IMR-90 (cell line): Measurements from ENCODE around the gene ATXN1. TPM values are rescaled to one million over a fixed set of nuclear protein-coding genes. Genes with fewer than 3 reads are reported as not detected.

Experiments
- ATAC-seq: fragments of 200-7000 bp; cut with Tn5 transposase; 2 replicates; pipeline ENCODE4 v1.9.1; 2020; ENCODE audit warnings: low read depth, mild to moderate bottlenecking, moderate library complexity
- BruUV-seq: library from RNA; stranded (reverse); fragments of 400-500 nt; replicated peaks from 2 replicates; lab custom pipeline; 2021; lab: Mats Ljungman, UMichigan
- CTCF ChIA-PET: fragments of 300-600 bp; formaldehyde crosslinking; extraction: SDS; loops from one replicate; lab custom pipeline; 2021; ENCODE audit warnings: antibody characterized with exemption; lab: Yijun Ruan, JAX
- POLR2A ChIA-PET: fragments of 300-600 bp; sonication (Branson Sonifier 250); formaldehyde crosslinking; loops from one replicate; lab custom pipeline; 2022; ENCODE audit warnings: antibody characterized with exemption; ENCODE audit not compliant: unreplicated experiment; lab: Charles Lee
- DNase-seq: peaks from one replicate; pipeline ENCODE4 v3.0.0; 2013
- H2AFZ ChIP-seq: replicated peaks from 2 replicates; pipeline ENCODE3; 2013; ENCODE audit warnings: low read length, mild to moderate bottlenecking; ENCODE audit not compliant: poor library complexity
- H2AK5ac ChIP-seq: 2 replicates; pipeline ENCODE4 v1.6.1; 2013; ENCODE audit warnings: low read depth, low read length, inconsistent platforms
- H2AK9ac ChIP-seq: replicated peaks from 2 replicates; pipeline ENCODE3; 2013; ENCODE audit warnings: mild to moderate bottlenecking, low read depth, low read length, moderate library complexity; ENCODE audit not compliant: poor library complexity
- H2BK120ac ChIP-seq: 2 replicates; pipeline ENCODE4 v1.6.1; 2013; ENCODE audit warnings: low read depth, low read length, inconsistent platforms
- H2BK15ac ChIP-seq: 3 replicates; pipeline ENCODE4 v1.6.1; 2013; ENCODE audit warnings: low read depth, low read length, inconsistent platforms
- H2BK20ac ChIP-seq: 2 replicates; pipeline ENCODE4 v1.6.1; 2013; ENCODE audit warnings: low read depth, mild to moderate bottlenecking, inconsistent platforms, low read length, moderate library complexity
- H2BK5ac ChIP-seq: 2 replicates; pipeline ENCODE4 v1.6.1; 2013; ENCODE audit warnings: mild to moderate bottlenecking, low read depth, low read length, inconsistent platforms; ENCODE audit not compliant: poor library complexity, severe bottlenecking
- H3K14ac ChIP-seq: replicated peaks from 2 replicates; pipeline ENCODE4 v1.6.1; 2013; ENCODE audit warnings: low read depth, low read length, inconsistent platforms
- H3K18ac ChIP-seq: 2 replicates; pipeline ENCODE4 v1.6.1; 2013; ENCODE audit warnings: low read depth, low read length, control low read depth
- H3K23ac ChIP-seq: 2 replicates; pipeline ENCODE4 v1.6.1; 2013; ENCODE audit warnings: low read depth, low read length, inconsistent platforms
- H3K27ac ChIP-seq: 2 replicates; pipeline ENCODE4 v1.5.1; 2013; ENCODE audit warnings: mild to moderate bottlenecking, control low read depth, low read length; ENCODE audit not compliant: insufficient read depth
- H3K27me3 ChIP-seq: 2 replicates; pipeline ENCODE4 v1.6.1; 2013; ENCODE audit warnings: low read length; ENCODE audit not compliant: control insufficient read depth, insufficient read depth
- H3K36me3 ChIP-seq: 2 replicates; pipeline ENCODE4 v1.6.1; 2013; ENCODE audit warnings: low read length, mixed read lengths; ENCODE audit not compliant: control insufficient read depth, insufficient read depth
- H3K4ac ChIP-seq: 2 replicates; pipeline ENCODE4 v1.6.1; 2013; ENCODE audit warnings: low read depth, low read length, inconsistent platforms
- H3K4me1 ChIP-seq: 2 replicates; pipeline ENCODE4 v1.6.1; 2013; ENCODE audit warnings: low read length, mixed read lengths; ENCODE audit not compliant: control insufficient read depth, insufficient read depth
- H3K4me2 ChIP-seq: 2 replicates; pipeline ENCODE4 v1.6.1; 2013; ENCODE audit warnings: low read depth, mild to moderate bottlenecking, control low read depth, low read length, moderate library complexity
- H3K4me3 ChIP-seq: 2 replicates; pipeline ENCODE4 v1.5.1; 2013; ENCODE audit warnings: low read depth, mild to moderate bottlenecking, control low read depth, low read length, moderate library complexity; ENCODE audit not compliant: insufficient read depth
- H3K56ac ChIP-seq: 2 replicates; pipeline ENCODE4 v1.6.1; 2013; ENCODE audit warnings: low read length, inconsistent platforms; ENCODE audit not compliant: insufficient read depth; ENCODE audit errors: extremely low read depth
- H3K79me1 ChIP-seq, 2 experiments: 2 replicates each; pipeline ENCODE4 v1.6.1; 2013; ENCODE audit warnings: low read length in 2 of 2, inconsistent platforms in 1 of 2, low read depth in 1 of 2
- H3K9ac ChIP-seq: 2 replicates; pipeline ENCODE4 v1.6.1; 2013; ENCODE audit warnings: low read depth, low read length, control low read depth
- H3K9me1 ChIP-seq: 2 replicates; pipeline ENCODE4 v1.6.1; 2013; ENCODE audit warnings: low read length, inconsistent platforms; ENCODE audit not compliant: insufficient read depth
- H3K9me3 ChIP-seq: 2 replicates; pipeline ENCODE4 v1.6.1; 2013; ENCODE audit warnings: low read length; ENCODE audit not compliant: control insufficient read depth, insufficient read depth
- H4K20me1 ChIP-seq: 2 replicates; pipeline ENCODE4 v1.6.1; 2013; ENCODE audit warnings: low read length, inconsistent platforms; ENCODE audit not compliant: insufficient read depth
- H4K5ac ChIP-seq: 2 replicates; pipeline ENCODE4 v1.6.1; 2013; ENCODE audit warnings: mild to moderate bottlenecking, low read depth, low read length, control low read depth
- H4K8ac ChIP-seq, 2 experiments: 2 replicates each; pipeline ENCODE4 v1.6.1; 2013; ENCODE audit warnings: low read depth in 2 of 2, low read length in 2 of 2, control low read depth in 1 of 2, inconsistent platforms in 1 of 2
- H4K91ac ChIP-seq: 2 replicates; pipeline ENCODE4 v1.6.1; 2013; ENCODE audit warnings: low read depth, low read length, inconsistent platforms; ENCODE audit not compliant: insufficient read depth
- BHLHE40 ChIP-seq: fragments of 150-350 bp; IDR thresholded peaks from 2 replicates; pipeline ENCODE4 v1.6.1; 2016; ENCODE audit warnings: mild to moderate bottlenecking, low read depth, low read length
- CEBPB ChIP-seq: IDR thresholded peaks from 2 replicates; pipeline ENCODE4 v1.6.1; 2012; ENCODE audit warnings: low read depth, low read length, improper control_type of control experiment
- CHD1 ChIP-seq: IDR thresholded peaks from 2 replicates; pipeline ENCODE4 v1.6.1; 2012; ENCODE audit warnings: low read depth, low read length, improper control_type of control experiment
- FOS ChIP-seq: fragments of 150-350 bp; IDR thresholded peaks from 2 replicates; pipeline ENCODE4 v1.6.1; 2016; ENCODE audit warnings: low read depth, low read length
- MAFK ChIP-seq: IDR thresholded peaks from 2 replicates; pipeline ENCODE4 v1.6.1; 2012; ENCODE audit warnings: low read depth, low read length, improper control_type of control experiment
- MAZ ChIP-seq: IDR thresholded peaks from 2 replicates; pipeline ENCODE4 v1.6.1; 2012; ENCODE audit warnings: low read depth, mild to moderate bottlenecking, low read length, improper control_type of control experiment, moderate library complexity, borderline replicate concordance
- MXI1 ChIP-seq: IDR thresholded peaks from 2 replicates; pipeline ENCODE4 v1.6.1; 2012; ENCODE audit warnings: low read depth, mild to moderate bottlenecking, low read length, moderate library complexity, borderline replicate concordance
- NFE2L2 ChIP-seq: fragments of 150-350 bp; IDR thresholded peaks from 2 replicates; pipeline ENCODE4 v1.6.1; 2016; ENCODE audit warnings: low read depth, mild to moderate bottlenecking, low read length
- POLR2A ChIP-seq: IDR thresholded peaks from 2 replicates; pipeline ENCODE4 v1.6.1; 2012; ENCODE audit warnings: mild to moderate bottlenecking, low read depth, low read length
- RAD21 ChIP-seq: IDR thresholded peaks from 2 replicates; pipeline ENCODE4 v1.6.1; 2012; ENCODE audit warnings: low read length, improper control_type of control experiment
- RCOR1 ChIP-seq: IDR thresholded peaks from 2 replicates; pipeline ENCODE4 v1.6.1; 2012; ENCODE audit warnings: mild to moderate bottlenecking, low read length, improper control_type of control experiment; ENCODE audit not compliant: insufficient replicate concordance
- RFX5 ChIP-seq: IDR thresholded peaks from 2 replicates; pipeline ENCODE4 v1.8.0; 2012; ENCODE audit warnings: low read depth, mild to moderate bottlenecking, low read length, moderate library complexity
- SMC3 ChIP-seq: fragments of 150-350 bp; IDR thresholded peaks from 2 replicates; pipeline ENCODE4 v1.6.1; 2016; ENCODE audit warnings: low read depth, mild to moderate bottlenecking, antibody characterized with exemption, low read length, moderate library complexity
- WGBS, 2 experiments: methylation state at CpG; one replicate each; pipeline versions ENCODE4 v1.1.5 to v1.1.7; 2013; ENCODE audit warnings: missing lambda C conversion rate in 2 of 2; ENCODE audit not compliant: insufficient read length in 1 of 2; ENCODE audit errors: extremely low coverage in 2 of 2; 5-methylcytosine and 5-hydroxymethylcytosine counted together
- dilution Hi-C: fragments of 300-500 bp; cut with HindIII; formaldehyde crosslinking; loops from one replicate; pipeline ENCODE4 v1.14.3; 2018; ENCODE audit warnings: low sequenced_read_pairs; ENCODE audit not compliant: unreplicated experiment
- in situ Hi-C: fragments of 300-500 bp; cut with MboI; formaldehyde crosslinking; loops from 3 replicates; pipeline ENCODE4 v1.14.3; 2019; ENCODE audit warnings: low sequenced_read_pairs, inconsistent platforms, mixed read lengths
- intact Hi-C: fragments of 100-400 bp; cut with micrococcal nuclease; formaldehyde crosslinking; loops from 2 replicates; pipeline ENCODE4 v1.10.0; 2022
- polyA plus RNA-seq, 3 experiments: library from polyadenylated mRNA; depleted of rRNA; stranded (reverse); fragments of >200 nt; gene quantifications; 2 replicates each; pipeline ENCODE4 v1.2.3, GENCODE V29; 2012; ENCODE audit warnings: low replicate concordance in 1 of 3
- total RNA-seq: library from RNA; depleted of rRNA; stranded (reverse); fragments of >200 nt; gene quantifications from 2 replicates; pipeline ENCODE4 v1.2.3, GENCODE V29; 2012
- TF ChIP-seq, protein P1 (sequence below): fragments of 150-350 bp; IDR thresholded peaks from 2 replicates; pipeline ENCODE4 v1.6.1; 2016; ENCODE audit warnings: low read depth, mild to moderate bottlenecking, low read length, moderate library complexity, borderline replicate concordance
- TF ChIP-seq, protein P2 (sequence below): fragments of 150-350 bp; IDR thresholded peaks from 2 replicates; pipeline ENCODE4 v1.6.1; 2017; ENCODE audit warnings: mild to moderate bottlenecking, antibody characterized with exemption, low read length, low read depth

ATXN1 gene
- total and polyA plus RNA-seq, 2 of the 4 experiments (the other 2 are of a cell fraction) = 7.3 to 11.1 TPM

DNA sequence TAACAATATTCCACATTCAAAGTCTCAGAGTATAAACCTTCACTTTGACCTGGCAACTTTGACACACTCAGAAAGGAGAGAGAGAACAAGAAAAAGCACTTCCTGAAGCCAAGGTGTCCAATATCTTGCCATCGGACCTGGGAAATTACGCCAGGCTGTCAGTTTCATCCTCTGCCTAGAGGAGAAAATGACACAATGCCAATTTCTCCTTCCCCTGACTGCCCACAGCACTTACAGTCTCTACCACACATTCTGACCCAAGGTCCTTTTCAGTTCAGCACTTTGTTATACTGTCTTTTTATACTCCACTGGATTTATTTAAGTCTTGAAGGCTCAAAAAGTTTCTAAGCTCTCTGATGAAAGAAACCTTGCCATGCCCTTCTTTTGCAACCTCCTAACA is 272.4 kb downstream of the ATXN1 start:
- Histone ChIP-seq H3K18ac (no peak overlapping the region), H2BK15ac (no peak overlapping the region), H3K9me3 (no peaks in the 10 kb centered on the region), H4K5ac (no peak overlapping the region), H2AK9ac (no peak overlapping the region), H2BK5ac (no peak overlapping the region), H3K23ac (no peak overlapping the region), H4K8ac (no peak overlapping the region), H3K14ac (no peak overlapping the region), H3K79me1 (peaks cover 7 to 9% of the 10 kb centered on the region in 2 experiments), H3K9me1 (no peaks in the 10 kb centered on the region; the same call in 1 of the 2 replicates), H3K9ac (no peak overlapping the region), H2BK20ac (no peak overlapping the region), H2AFZ (no peak overlapping the region), H4K91ac (no peak overlapping the region), H2BK120ac (no peak overlapping the region), H4K20me1 (0 out of 2 replicates have a peak, but pooled peaks cover 3% of the 10 kb centered on the region), H2AK5ac (no peak overlapping the region), H3K27ac (no peak overlapping the region), H3K27me3 (no peaks in the 10 kb centered on the region), H3K4me3 (no peak overlapping the region), H3K36me3 (peaks cover 15% of the 10 kb centered on the region), H3K56ac (no peak overlapping the region), H3K4me2 (no peak overlapping the region), H3K4ac (no peak overlapping the region), H3K4me1 (no peaks in the 10 kb centered on the region)
- ChIA-PET POLR2A (no interaction called here), CTCF (no interaction called here)
- in situ Hi-C loops = no loop called here
- ATAC-seq (no peak), DNase-seq (no peak)
- BruUV-seq = no TSS peak
- 83% methylated on average over 2 of the region's 2 CpGs; no CpG with 5 or more reads in 1 of the 2 experiments for WGBS, 2 experiments
- dilution Hi-C loops = no loop called here
- intact Hi-C loops = no loop called here
- no peak for TF ChIP-seq MAZ
- TF ChIP-seq, protein P1, sequence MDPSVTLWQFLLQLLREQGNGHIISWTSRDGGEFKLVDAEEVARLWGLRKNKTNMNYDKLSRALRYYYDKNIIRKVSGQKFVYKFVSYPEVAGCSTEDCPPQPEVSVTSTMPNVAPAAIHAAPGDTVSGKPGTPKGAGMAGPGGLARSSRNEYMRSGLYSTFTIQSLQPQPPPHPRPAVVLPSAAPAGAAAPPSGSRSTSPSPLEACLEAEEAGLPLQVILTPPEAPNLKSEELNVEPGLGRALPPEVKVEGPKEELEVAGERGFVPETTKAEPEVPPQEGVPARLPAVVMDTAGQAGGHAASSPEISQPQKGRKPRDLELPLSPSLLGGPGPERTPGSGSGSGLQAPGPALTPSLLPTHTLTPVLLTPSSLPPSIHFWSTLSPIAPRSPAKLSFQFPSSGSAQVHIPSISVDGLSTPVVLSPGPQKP = no peak
- TF ChIP-seq NFE2L2 = no peak
- TF ChIP-seq RCOR1 = no peak
- TF ChIP-seq MAFK = no peak
- no peak for TF ChIP-seq FOS
- TF ChIP-seq CHD1 = no peak
- TF ChIP-seq, protein P2, sequence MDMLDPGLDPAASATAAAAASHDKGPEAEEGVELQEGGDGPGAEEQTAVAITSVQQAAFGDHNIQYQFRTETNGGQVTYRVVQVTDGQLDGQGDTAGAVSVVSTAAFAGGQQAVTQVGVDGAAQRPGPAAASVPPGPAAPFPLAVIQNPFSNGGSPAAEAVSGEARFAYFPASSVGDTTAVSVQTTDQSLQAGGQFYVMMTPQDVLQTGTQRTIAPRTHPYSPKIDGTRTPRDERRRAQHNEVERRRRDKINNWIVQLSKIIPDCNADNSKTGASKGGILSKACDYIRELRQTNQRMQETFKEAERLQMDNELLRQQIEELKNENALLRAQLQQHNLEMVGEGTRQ = no peak
- TF ChIP-seq RAD21 = no peak
- no peak for TF ChIP-seq MXI1
- no peak for TF ChIP-seq RFX5
- no peak for TF ChIP-seq POLR2A
- no peak for TF ChIP-seq SMC3
- no peak for TF ChIP-seq BHLHE40
- no peak for TF ChIP-seq CEBPB
